GM23338 (cell line): Measurements from ENCODE around the gene ZNF286A. TPM values are rescaled to one million over a fixed set of nuclear protein-coding genes. Genes with fewer than 3 reads are reported as not detected.

Source experiments
- ATAC-seq: fragments of 200-7000 bp; cut with Tn5 transposase; 3 replicates; pipeline ENCODE4 v1.9.1; 2020
- DNase-seq: peaks from one replicate; pipeline ENCODE4 v3.0.0-alpha.2; 2015; ENCODE audit warnings: low spot score
- H2AFZ ChIP-seq: fragments of 200-600 bp; sonication (generic); 2 replicates; pipeline ENCODE4 v1.8.0; 2016; ENCODE audit warnings: antibody characterized with exemption, mild to moderate bottlenecking, moderate library complexity
- H3F3A ChIP-seq: fragments of 200-600 bp; sonication (generic); replicated peaks from 2 replicates; pipeline ENCODE4 v1.8.0; 2017; ENCODE audit warnings: antibody characterized with exemption, mixed run types, low read depth
- H3K27ac ChIP-seq: fragments of 200-600 bp; sonication (generic); 2 replicates; pipeline ENCODE4 v1.6.1; 2016; ENCODE audit warnings: low read depth
- H3K27me3 ChIP-seq: fragments of 200-600 bp; sonication (generic); 2 replicates; pipeline ENCODE4 v1.8.0; 2016; ENCODE audit warnings: mild to moderate bottlenecking, mixed run types, moderate library complexity; ENCODE audit not compliant: insufficient read depth
- H3K36me3 ChIP-seq: fragments of 200-600 bp; sonication (generic); 2 replicates; pipeline ENCODE4 v1.8.0; 2016; ENCODE audit warnings: mild to moderate bottlenecking; ENCODE audit not compliant: insufficient read depth
- H3K4me1 ChIP-seq: fragments of 200-600 bp; sonication (generic); 2 replicates; pipeline ENCODE4 v1.8.0; 2016; ENCODE audit warnings: mild to moderate bottlenecking, moderate library complexity; ENCODE audit not compliant: insufficient read depth
- H3K4me2 ChIP-seq: fragments of 200-600 bp; sonication (generic); 2 replicates; pipeline ENCODE4 v1.7.1; 2017; ENCODE audit warnings: mixed run types
- H3K4me3 ChIP-seq: fragments of 200-600 bp; sonication (generic); 2 replicates; pipeline ENCODE4 v1.6.1; 2016; ENCODE audit warnings: mixed run types
- H3K79me2 ChIP-seq: fragments of 200-600 bp; sonication (generic); replicated peaks from 2 replicates; pipeline ENCODE4 v1.8.0; 2017; ENCODE audit warnings: mild to moderate bottlenecking; ENCODE audit not compliant: insufficient read depth
- H3K9me2 ChIP-seq: fragments of 200-600 bp; sonication (generic); 2 replicates; pipeline ENCODE4 v1.8.0; 2017; ENCODE audit not compliant: insufficient read depth
- H4K20me1 ChIP-seq: fragments of 200-600 bp; sonication (generic); replicated peaks from 2 replicates; pipeline ENCODE4 v1.8.0; 2017; ENCODE audit warnings: mild to moderate bottlenecking; ENCODE audit not compliant: insufficient read depth
- H3K27ac Mint-ChIP-seq: 2 replicates; pipeline ENCODE4 v1.8.0; 2020; ENCODE audit warnings: inconsistent platforms, mild to moderate bottlenecking, moderate library complexity, mixed read lengths
- H3K27me3 Mint-ChIP-seq: 3 replicates; pipeline ENCODE4 v1.8.0; 2022; ENCODE audit warnings: low read depth, mild to moderate bottlenecking, moderate library complexity, mixed read lengths, inconsistent platforms; ENCODE audit not compliant: insufficient read depth, poor library complexity
- H3K36me3 Mint-ChIP-seq: 3 replicates; pipeline ENCODE4 v1.8.0; 2021; ENCODE audit warnings: low read depth, mild to moderate bottlenecking, inconsistent platforms, moderate library complexity, mixed read lengths
- H3K4me1 Mint-ChIP-seq: 3 replicates; pipeline ENCODE4 v1.8.0; 2020; ENCODE audit warnings: mild to moderate bottlenecking, inconsistent platforms, mixed read lengths
- H3K4me3 Mint-ChIP-seq: 3 replicates; pipeline ENCODE4 v1.8.0; 2021; ENCODE audit warnings: moderate library complexity, mild to moderate bottlenecking, inconsistent platforms, mixed read lengths
- H3K9me3 Mint-ChIP-seq: 3 replicates; pipeline ENCODE4 v1.8.0; 2020; ENCODE audit warnings: moderate library complexity, mild to moderate bottlenecking, inconsistent platforms, mixed read lengths
- CREB1 ChIP-seq: fragments of 250-450 bp; sonication (Bioruptor Pico); IDR thresholded peaks from 2 replicates; pipeline ENCODE4 v1.5.0; 2020; ENCODE audit warnings: low read depth, mild to moderate bottlenecking, moderate library complexity
- CTCF ChIP-seq, 2 experiments: fragments of 200-600 bp in 1 of 2; sonication (generic) in 1 of 2; conservative IDR thresholded peaks; 2 replicates each; pipeline versions ENCODE4 v1.5.1 to v1.6.1; 2016 to 2017; ENCODE audit warnings: antibody characterized with exemption in 2 of 2, low read depth in 2 of 2, mild to moderate bottlenecking in 2 of 2, moderate library complexity in 1 of 2
- ETS1 ChIP-seq: IDR thresholded peaks from 2 replicates; pipeline ENCODE4 v1.6.1; 2016; ENCODE audit warnings: antibody characterized with exemption
- EZH2 ChIP-seq: fragments of 200-600 bp; sonication (generic); IDR thresholded peaks from one replicate; pipeline ENCODE4 v1.8.0; 2017; ENCODE audit warnings: antibody characterized with exemption, mild to moderate bottlenecking, low read depth; ENCODE audit not compliant: unreplicated experiment
- EZH2phosphoT487 ChIP-seq: fragments of 200-600 bp; sonication (generic); IDR thresholded peaks from one replicate; pipeline ENCODE4 v1.8.1; 2018; ENCODE audit warnings: antibody characterized with exemption; ENCODE audit not compliant: unreplicated experiment
- JUNB ChIP-seq: IDR thresholded peaks from one replicate; pipeline ENCODE4 v1.6.1; 2016; ENCODE audit warnings: antibody characterized with exemption; ENCODE audit not compliant: unreplicated experiment
- NANOG ChIP-seq: IDR thresholded peaks from 2 replicates; pipeline ENCODE4 v1.6.1; 2016; ENCODE audit warnings: antibody characterized with exemption, borderline replicate concordance
- POLR2AphosphoS5 ChIP-seq: IDR thresholded peaks from 2 replicates; pipeline ENCODE4 v1.6.1; 2016; ENCODE audit warnings: antibody characterized with exemption, low read depth
- REST ChIP-seq: IDR thresholded peaks from one replicate; pipeline ENCODE4 v1.6.1; 2018; ENCODE audit warnings: antibody characterized with exemption; ENCODE audit not compliant: unreplicated experiment
- STAT1 ChIP-seq: IDR thresholded peaks from one replicate; pipeline ENCODE4 v1.6.1; 2016; ENCODE audit warnings: antibody characterized with exemption; ENCODE audit not compliant: unreplicated experiment
- ZNF114 ChIP-seq: fragments of 250-450 bp; sonication (Bioruptor Pico); IDR thresholded peaks from 2 replicates; pipeline ENCODE4 v1.5.0; 2020; ENCODE audit warnings: mild to moderate bottlenecking, moderate library complexity
- ZNF331 ChIP-seq: fragments of 250-450 bp; sonication (Bioruptor Pico); IDR thresholded peaks from 2 replicates; pipeline ENCODE4 v1.5.0; 2020; ENCODE audit warnings: low read depth, mild to moderate bottlenecking, moderate library complexity
- ZNF462 ChIP-seq: fragments of 250-450 bp; sonication (Bioruptor Pico); IDR thresholded peaks from 2 replicates; pipeline ENCODE4 v1.5.0; 2020; ENCODE audit warnings: mild to moderate bottlenecking, moderate library complexity
- polyA plus RNA-seq: library from polyadenylated mRNA; unstranded; fragments of >200 nt; fragmentation: Nextera tagmentation; extraction: Ambion mirVana; gene quantifications from 2 replicates; pipeline ENCODE4 v1.2.1, GENCODE V29; 2016
- total RNA-seq: library from RNA; depleted of rRNA; stranded (reverse); fragments of >200 nt; shearing (Covaris generic); gene quantifications from 2 replicates; pipeline ENCODE4 v1.2.3, GENCODE V29; 2014

Gene ZNF286A
- total and polyA plus RNA-seq, 2 experiments from 2014 or later = 44.8 to 93.4 TPM

- no peak overlapping the region for H3K27ac ChIP-seq
- 0 out of 2 replicates have a peak, but pooled peaks cover 2% of the 10 kb centered on the region for H4K20me1 ChIP-seq
- Mint-ChIP-seq H3K36me3 (peaks cover 17% of the 10 kb centered on the region), H3K9me3 (no peaks in the 10 kb centered on the region), H3K4me1 (peaks cover 28% of the 10 kb centered on the region; the same call in 2 of the 3 replicates), H3K27ac (no peak overlapping the region), H3K4me3 (no peak overlapping the region), H3K27me3 (peaks cover 5% of the 10 kb centered on the region)
- no peaks in the 10 kb centered on the region for H3F3A ChIP-seq
- no peaks in the 10 kb centered on the region; the same call in 1 of the 2 replicates for H3K4me1 ChIP-seq
- no peak for DNase-seq
- no peak for TF ChIP-seq JUNB
- no peak for TF ChIP-seq ZNF331 (CRISPR knock-in tag)
- no peak for TF ChIP-seq EZH2
- TF ChIP-seq EZH2phosphoT487 = no peak
- no peak for TF ChIP-seq STAT1
- TF ChIP-seq REST = no peak
- TF ChIP-seq NANOG = no peak
- no peak for TF ChIP-seq ZNF462 (CRISPR knock-in tag)
- TF ChIP-seq CTCF (conservative IDR thresholded peaks at IDR 0.05; ENCODE audit: low read depth in 2 of 2) = no peak
- TF ChIP-seq ZNF114 (CRISPR knock-in tag) = no peak
- TF ChIP-seq ETS1 = no peak
- TF ChIP-seq POLR2AphosphoS5 = no peak
- no peak for TF ChIP-seq CREB1 (CRISPR knock-in tag)
- H3K4me2 ChIP-seq = no peak overlapping the region
- no peaks in the 10 kb centered on the region; the same call in 1 of the 2 replicates for H3K9me2 ChIP-seq
- H3K27me3 ChIP-seq = no peaks in the 10 kb centered on the region
- H3K36me3 ChIP-seq = peaks cover 4% of the 10 kb centered on the region; the same call in 1 of the 2 replicates
- H3K4me3 ChIP-seq = no peak overlapping the region
- no peak overlapping the region for H2AFZ ChIP-seq
- no peaks in the 10 kb centered on the region for H3K79me2 ChIP-seq
- no peak for ATAC-seq
Observed at GRCh38 chr17:15658296-15658695, 41.3 kb upstream of the ZNF286A start.
